Epithelial cell of esophagus (primary cell): ENCODE data around the gene EPHB3.

Experiments used
- DNase-seq: peaks from one replicate; pipeline ENCODE4 v3.0.0; 2010; ENCODE audit warnings: low read depth
- H3K4me3 ChIP-seq: 2 replicates; pipeline ENCODE4 v1.5.1; 2011; ENCODE audit warnings: mild to moderate bottlenecking, low read length, control low read depth
- CTCF ChIP-seq: IDR thresholded peaks from 2 replicates; pipeline ENCODE4 v1.5.1; 2011; ENCODE audit warnings: low read depth, mild to moderate bottlenecking, low read length, control low read depth, inconsistent platforms; ENCODE audit not compliant: insufficient read depth; ENCODE audit errors: missing control alignments

EPHB3 gene

GRCh38 chr3:184590795-184591194 is 29.2 kb downstream of the EPHB3 start:
- no peak for TF ChIP-seq CTCF
- DNase-seq: no peak
- H3K4me3 ChIP-seq: no peak overlapping the region

- no peak for TF ChIP-seq CTCF
- H3K4me3 ChIP-seq: no peak overlapping the region
- DNase-seq: no peak
Observed at GRCh38 chr3:184591789-184592188, 30.2 kb downstream of the EPHB3 start.

- H3K4me3 ChIP-seq: no peak overlapping the region
- DNase-seq: no peak
- TF ChIP-seq CTCF: no peak
Observed at GRCh38 chr3:184592371-184593219, 31.0 kb downstream of the EPHB3 start.

GRCh38 chr3:184593220-184593927 is 31.8 kb downstream of the EPHB3 start:
- no peak for DNase-seq
- TF ChIP-seq CTCF: no peak
- no peak overlapping the region for H3K4me3 ChIP-seq

GRCh38 chr3:184593928-184594303 is 32.3 kb downstream of the EPHB3 start:
- no peak for TF ChIP-seq CTCF
- no peak for DNase-seq
- H3K4me3 ChIP-seq: no peak overlapping the region

GRCh38 chr3:184594371-184595001 is 32.9 kb downstream of the EPHB3 start:
- no peak overlapping the region for H3K4me3 ChIP-seq
- TF ChIP-seq CTCF: no peak

More at GRCh38 chr3:184594371-184595001, 32.9 kb downstream of the EPHB3 start:
- DNase-seq: no peak
